ENCODE results near the gene PDZRN4.

Gene PDZRN4

GRCh38 chr12:41364211-41364610, 176.1 kb downstream of the PDZRN4 start:
- ATAC-seq = no peak

- ATAC-seq = no peak
Measured at GRCh38 chr12:41365653-41366171, 177.6 kb downstream of the PDZRN4 start.

GRCh38 chr12:41367726-41368405, 179.7 kb downstream of the PDZRN4 start:
- no peak for ATAC-seq

GRCh38 chr12:41380878-41381277, 192.8 kb downstream of the PDZRN4 start:
- ATAC-seq = no peak

GRCh38 chr12:41402801-41403200, 214.7 kb downstream of the PDZRN4 start:
- ATAC-seq = no peak

- no peak for ATAC-seq
Measured at GRCh38 chr12:41407232-41407799, 219.2 kb downstream of the PDZRN4 start.

- no peak for ATAC-seq
Measured at GRCh38 chr12:41409628-41410027, 221.5 kb downstream of the PDZRN4 start.

- ATAC-seq = no peak
Measured at GRCh38 chr12:41418586-41418985, 230.5 kb downstream of the PDZRN4 start.

- ATAC-seq = no peak
Measured at GRCh38 chr12:41419131-41419893, 231.2 kb downstream of the PDZRN4 start.

GRCh38 chr12:41424651-41425050, 236.5 kb downstream of the PDZRN4 start:
- ATAC-seq = no peak

GRCh38 chr12:41433460-41433859, 245.3 kb downstream of the PDZRN4 start:
- ATAC-seq = no peak

- no peak for ATAC-seq
Measured at GRCh38 chr12:41436076-41436475, 248.0 kb downstream of the PDZRN4 start.

GRCh38 chr12:41437563-41437962, 249.4 kb downstream of the PDZRN4 start:
- ATAC-seq = no peak

GRCh38 chr12:41438854-41439541, 250.9 kb downstream of the PDZRN4 start:
- no peak for ATAC-seq

- ATAC-seq = no peak
Measured at GRCh38 chr12:41439801-41440200, 251.7 kb downstream of the PDZRN4 start.

- ATAC-seq = no peak
Measured at GRCh38 chr12:41441180-41441579, 253.1 kb downstream of the PDZRN4 start.

- no peak for ATAC-seq
Measured at GRCh38 chr12:41442896-41443295, 254.8 kb downstream of the PDZRN4 start.

- ATAC-seq = no peak
Measured at GRCh38 chr12:41443690-41444089, 255.6 kb downstream of the PDZRN4 start.

- no peak for ATAC-seq
Measured at GRCh38 chr12:41452838-41453407, 264.8 kb downstream of the PDZRN4 start.

- no peak for ATAC-seq
Measured at GRCh38 chr12:41453409-41453808, 265.3 kb downstream of the PDZRN4 start.

GRCh38 chr12:41459111-41459905, 271.2 kb downstream of the PDZRN4 start:
- ATAC-seq = no peak

GRCh38 chr12:41459906-41460214, 271.7 kb downstream of the PDZRN4 start:
- no peak for ATAC-seq

Data from activated CD4-positive, CD25-positive, alpha-beta regulatory T cell treated with anti-CD3 and anti-CD28 coated beads, Interleukin-2, amount 50 U/mL, for 24 hours (primary cell).